T-cell (primary cell): ENCODE data around the gene PLPPR1. TPM values are rescaled to one million over a fixed set of nuclear protein-coding genes. Genes with fewer than 3 reads are reported as not detected.

Source experiments
- ATAC-seq, 4 experiments: fragments of 200-7000 bp in 3 of 4; fragments of 150-1000 bp in 1 of 4; cut with Tn5 transposase; replicated peaks in 1 of 4; 1 replicate in 3 of 4; 2 replicates in 1 of 4; pipeline ENCODE4 v1.10.0; 2021; ENCODE audit warnings: moderate library complexity in 3 of 4, mild to moderate bottlenecking in 2 of 4, moderate number of reproducible peaks in 1 of 4
- CTCF ChIA-PET, 2 donors: fragments of 300-600 bp; sonication (Branson Sonifier 250); formaldehyde crosslinking; loops; one replicate each; lab custom pipeline; 2022; ENCODE audit warnings: antibody characterized with exemption in 2 of 2; lab: Charles Lee
- POLR2A ChIA-PET, 2 donors: fragments of 300-600 bp; sonication (Branson Sonifier 250); formaldehyde crosslinking; loops; one replicate each; lab custom pipeline; 2022; ENCODE audit warnings: antibody characterized with exemption in 2 of 2; lab: Charles Lee
- DNase-seq, 35 experiments: peaks; one replicate each; pipeline versions ENCODE4 v3.0.0 to v3.0.0-alpha.2; 2013 to 2023
- H3K27ac ChIP-seq: one replicate; pipeline ENCODE4 v1.5.1; 2013; ENCODE audit warnings: low read length
- H3K27me3 ChIP-seq, 2 experiments: replicated peaks in 1 of 2; 1 replicate in 1 of 2; 2 replicates in 1 of 2; pipeline versions ENCODE4 v1.6.1 to v1.7.0; 2013; ENCODE audit warnings: low read length in 1 of 2, mixed read lengths in 1 of 2; ENCODE audit not compliant: control insufficient read depth in 2 of 2, insufficient read depth in 2 of 2; ENCODE audit errors: extremely low read depth in 1 of 2
- H3K36me3 ChIP-seq, 2 donors: 1 replicate in 1 of 2; 2 replicates in 1 of 2; pipeline versions ENCODE4 v1.6.1 to v1.7.0; 2013; ENCODE audit warnings: low read length in 1 of 2; ENCODE audit not compliant: control insufficient read depth in 2 of 2, insufficient read depth in 1 of 2; ENCODE audit errors: extremely low read depth in 1 of 2
- H3K4me1 ChIP-seq, 2 experiments: 1 replicate in 1 of 2; 2 replicates in 1 of 2; pipeline versions ENCODE4 v1.6.1 to v1.7.0; 2013; ENCODE audit warnings: low read length in 2 of 2, mixed read lengths in 1 of 2; ENCODE audit not compliant: insufficient read depth in 2 of 2, control insufficient read depth in 1 of 2; ENCODE audit errors: extremely low read depth in 1 of 2
- H3K4me3 ChIP-seq, 2 donors: 1 replicate in 1 of 2; 2 replicates in 1 of 2; pipeline versions ENCODE4 v1.5.1 to v1.7.0; 2013; ENCODE audit warnings: mild to moderate bottlenecking in 2 of 2, low read length in 1 of 2, moderate library complexity in 1 of 2; ENCODE audit not compliant: control insufficient read depth in 1 of 2; ENCODE audit errors: extremely low read depth in 1 of 2
- H3K9me3 ChIP-seq: 2 replicates; pipeline ENCODE4 v1.7.0; 2013
- H3K27ac Mint-ChIP-seq, 2 donors: one replicate each; pipeline ENCODE4 v1.8.0; 2020 to 2021; ENCODE audit warnings: mild to moderate bottlenecking in 2 of 2, mixed read lengths in 2 of 2
- H3K27me3 Mint-ChIP-seq, 2 donors: one replicate each; pipeline ENCODE4 v1.8.0; 2021 to 2022; ENCODE audit warnings: mixed read lengths in 2 of 2
- H3K36me3 Mint-ChIP-seq: one replicate; pipeline ENCODE4 v1.8.0; 2021; ENCODE audit warnings: mixed read lengths
- H3K4me1 Mint-ChIP-seq, 3 donors: one replicate each; pipeline ENCODE4 v1.8.0; 2020 to 2022; ENCODE audit warnings: mixed read lengths in 3 of 3, mild to moderate bottlenecking in 1 of 3
- H3K4me3 Mint-ChIP-seq, 3 donors: one replicate each; pipeline ENCODE4 v1.8.0; 2020 to 2022; ENCODE audit warnings: mild to moderate bottlenecking in 3 of 3, mixed read lengths in 3 of 3, moderate library complexity in 3 of 3
- H3K9me3 Mint-ChIP-seq, 3 donors: one replicate each; pipeline ENCODE4 v1.8.0; 2020 to 2022; ENCODE audit warnings: mixed read lengths in 3 of 3
- WGBS: methylation state at CpG from one replicate; pipeline ENCODE4 v1.1.5; 2013; ENCODE audit warnings: missing lambda C conversion rate; ENCODE audit not compliant: insufficient coverage; 5-methylcytosine and 5-hydroxymethylcytosine counted together
- total RNA-seq, 35 experiments: library from RNA in 6 of 35; stranded (reverse) in 6 of 35; fragments of 120-200 nt in 1 of 35; gene quantifications; one replicate each; pipeline versions ENCODE4 v1.2.1 to v1.2.4 and lab custom pipeline; 2013 to 2026

Gene PLPPR1
- total RNA-seq, 5 donors from 2014 or later (not counting 1 experiment from before 2014, with no cell fraction given): not detected

- ATAC-seq: no peak
- Histone ChIP-seq H3K4me1 (no peaks in the 10 kb centered on the region), H3K9me3 (no peaks in the 10 kb centered on the region), H3K27me3 (no peaks in the 10 kb centered on the region), H3K27ac (no peak overlapping the region), H3K4me3 (no peak overlapping the region), H3K36me3 (no peaks in the 10 kb centered on the region)
- WGBS: 74% methylated on average over 2 of the region's 3 CpGs
- no peak for DNase-seq
- Mint-ChIP-seq H3K27ac (no peak overlapping the region), H3K4me3 (no peak overlapping the region), H3K27me3 (no peaks in the 10 kb centered on the region), H3K36me3 (no peaks in the 10 kb centered on the region), H3K4me1 (no peaks in the 10 kb centered on the region), H3K9me3 (peaks cover 0 to 4% (median 0%) of the 10 kb centered on the region in 3 donors)
- ChIA-PET CTCF (no interaction called here), POLR2A (no interaction called here)
Measured at GRCh38 chr9:101158361-101158760, 129.8 kb downstream of the PLPPR1 start.

GRCh38 chr9:101162231-101162630 is 133.7 kb downstream of the PLPPR1 start:
- WGBS: no CpG with 5 or more reads among the region's 1 CpG

GRCh38 chr9:101165131-101165530 is 136.6 kb downstream of the PLPPR1 start:
- WGBS: 57% methylated on average over 1 of the region's 1 CpG
- H3K27ac Mint-ChIP-seq: no peak overlapping the region
- H3K27me3 ChIP-seq: no peaks in the 10 kb centered on the region
- no peaks in the 10 kb centered on the region for H3K36me3 Mint-ChIP-seq
- H3K4me1 Mint-ChIP-seq: no peaks in the 10 kb centered on the region
- no peak overlapping the region for H3K27ac ChIP-seq
- ChIA-PET CTCF (no interaction called here), POLR2A (no interaction called here)
- peaks cover 0 to 8% (median 0%) of the 10 kb centered on the region in 3 donors for H3K9me3 Mint-ChIP-seq
- H3K9me3 ChIP-seq: no peaks in the 10 kb centered on the region
- H3K4me1 ChIP-seq: no peaks in the 10 kb centered on the region
- ATAC-seq (no peak), DNase-seq (no peak)
- no peak overlapping the region for H3K4me3 ChIP-seq
- H3K4me3 Mint-ChIP-seq: no peak overlapping the region
- no peaks in the 10 kb centered on the region for H3K36me3 ChIP-seq
- H3K27me3 Mint-ChIP-seq: peaks cover 0 to 3% of the 10 kb centered on the region in 2 donors

More at GRCh38 chr9:101162231-101162630, 133.7 kb downstream of the PLPPR1 start:
- ChIA-PET CTCF (no interaction called here), POLR2A (interaction anchor here in 1 of 2 donors (0.6 kb wide), 1 partner anchor 573 kb away, joined by 3 read pairs; no protein-coding TSS in a partner anchor)
- H3K4me1 ChIP-seq: no peaks in the 10 kb centered on the region
- H3K27me3 ChIP-seq: no peaks in the 10 kb centered on the region
- no peak for ATAC-seq
- H3K9me3 ChIP-seq: no peaks in the 10 kb centered on the region
- H3K36me3 ChIP-seq: no peaks in the 10 kb centered on the region
- H3K36me3 Mint-ChIP-seq: no peaks in the 10 kb centered on the region
- no peak overlapping the region for H3K27ac ChIP-seq
- no peaks in the 10 kb centered on the region for H3K4me1 Mint-ChIP-seq
- peaks cover 0 to 4% (median 0%) of the 10 kb centered on the region in 3 donors for H3K9me3 Mint-ChIP-seq
- no peaks in the 10 kb centered on the region for H3K27me3 Mint-ChIP-seq
- no peak overlapping the region for H3K4me3 ChIP-seq
- no peak overlapping the region for H3K27ac Mint-ChIP-seq
- H3K4me3 Mint-ChIP-seq: no peak overlapping the region
- no peak for DNase-seq

- DNase-seq (no peak), ATAC-seq (no peak)
- H3K4me3 Mint-ChIP-seq: no peak overlapping the region
- Histone ChIP-seq H3K9me3 (no peaks in the 10 kb centered on the region), H3K36me3 (no peaks in the 10 kb centered on the region), H3K27me3 (no peaks in the 10 kb centered on the region), H3K4me3 (no peak overlapping the region), H3K4me1 (no peaks in the 10 kb centered on the region), H3K27ac (no peak overlapping the region)
- peaks cover 0 to 3% of the 10 kb centered on the region in 2 donors for H3K27me3 Mint-ChIP-seq
- no peaks in the 10 kb centered on the region for H3K36me3 Mint-ChIP-seq
- no peaks in the 10 kb centered on the region for H3K4me1 Mint-ChIP-seq
- POLR2A ChIA-PET: interaction anchor here in 1 of 2 donors (0.6 kb wide), 1 partner anchor 11 kb away, joined by 7 read pairs; no protein-coding TSS in a partner anchor
- H3K27ac Mint-ChIP-seq: no peak overlapping the region
- CTCF ChIA-PET: no interaction called here
- H3K9me3 Mint-ChIP-seq: peaks cover 0 to 8% (median 0%) of the 10 kb centered on the region in 3 donors
- WGBS: no CpG with 5 or more reads among the region's 1 CpG
Measured at GRCh38 chr9:101167490-101168134, 139.1 kb downstream of the PLPPR1 start.

- no peak overlapping the region for H3K27ac ChIP-seq
- DNase-seq (no peak), ATAC-seq (no peak)
- WGBS: 80% methylated on average over 1 of the region's 1 CpG
- no peak overlapping the region for H3K27ac Mint-ChIP-seq
- H3K4me1 Mint-ChIP-seq: no peaks in the 10 kb centered on the region
- CTCF ChIA-PET: no interaction called here
- no peaks in the 10 kb centered on the region for H3K4me1 ChIP-seq
- POLR2A ChIA-PET: no interaction called here
- H3K9me3 ChIP-seq: no peaks in the 10 kb centered on the region
- peaks cover 0 to 3% of the 10 kb centered on the region in 2 donors for H3K27me3 Mint-ChIP-seq
- H3K36me3 Mint-ChIP-seq: no peaks in the 10 kb centered on the region
- H3K27me3 ChIP-seq: no peaks in the 10 kb centered on the region
- no peak overlapping the region for H3K4me3 ChIP-seq
- peaks cover 0 to 11% (median 11%) of the 10 kb centered on the region in 3 donors for H3K9me3 Mint-ChIP-seq
- H3K36me3 ChIP-seq: no peaks in the 10 kb centered on the region
- no peak overlapping the region for H3K4me3 Mint-ChIP-seq
Measured at GRCh38 chr9:101172616-101173015, 144.1 kb downstream of the PLPPR1 start.

DNA sequence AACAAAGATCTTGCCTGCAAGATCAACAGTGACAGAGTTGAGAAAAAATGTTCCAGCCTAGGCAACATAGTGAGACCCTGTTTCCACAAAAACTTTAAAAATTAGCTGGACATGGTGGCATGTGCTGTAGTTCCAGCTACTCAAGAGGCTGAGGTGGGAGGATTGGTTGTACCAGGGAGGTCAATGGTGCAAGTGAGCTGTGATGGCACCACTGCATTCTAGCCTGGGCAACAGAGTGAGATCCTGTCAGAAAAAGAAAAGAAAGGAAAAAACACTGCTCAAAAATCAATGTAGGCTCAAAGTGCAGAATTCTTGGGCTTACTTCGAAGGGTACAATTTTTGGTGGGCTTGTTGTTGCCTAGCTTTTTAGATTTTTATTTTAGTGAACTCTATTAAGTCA is 145.4 kb downstream of the PLPPR1 start:
- ChIA-PET CTCF (no interaction called here), POLR2A (no interaction called here)
- Mint-ChIP-seq H3K27me3 (peaks cover 0 to 3% of the 10 kb centered on the region in 2 donors), H3K27ac (no peak overlapping the region), H3K4me3 (no peak overlapping the region), H3K36me3 (no peaks in the 10 kb centered on the region), H3K9me3 (peaks cover 0 to 11% (median 7%) of the 10 kb centered on the region in 3 donors), H3K4me1 (no peaks in the 10 kb centered on the region)
- Histone ChIP-seq H3K4me3 (no peak overlapping the region), H3K27me3 (no peaks in the 10 kb centered on the region), H3K9me3 (no peaks in the 10 kb centered on the region), H3K27ac (no peak overlapping the region), H3K4me1 (no peaks in the 10 kb centered on the region), H3K36me3 (no peaks in the 10 kb centered on the region)
- no peak for ATAC-seq
- DNase-seq: no peak
- WGBS: no CpG with 5 or more reads among the region's 1 CpG
